Measurements from ENCODE around the gene MYMK.

DNA sequence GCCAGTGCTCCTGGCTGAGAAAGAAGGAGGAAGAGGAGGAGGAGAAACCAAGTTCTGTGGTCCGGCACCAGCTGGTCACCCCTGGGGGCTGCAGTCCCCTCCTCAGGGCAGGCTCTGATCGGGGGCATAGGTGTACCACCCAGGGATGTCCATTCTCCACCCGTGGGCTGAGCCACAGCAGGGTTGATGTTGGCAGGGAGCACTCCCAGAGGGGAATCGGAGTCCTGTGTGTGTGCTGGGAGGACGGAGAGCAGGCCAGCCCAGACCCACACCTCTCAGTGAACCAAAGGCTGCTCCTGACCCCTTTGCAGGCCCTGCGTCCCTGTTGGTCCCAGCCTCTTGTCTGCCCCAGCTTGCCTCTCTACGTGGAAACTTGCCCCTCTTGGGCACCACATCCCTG, 5.1 kb upstream of the MYMK start:
- TF ChIP-seq, protein P1, sequence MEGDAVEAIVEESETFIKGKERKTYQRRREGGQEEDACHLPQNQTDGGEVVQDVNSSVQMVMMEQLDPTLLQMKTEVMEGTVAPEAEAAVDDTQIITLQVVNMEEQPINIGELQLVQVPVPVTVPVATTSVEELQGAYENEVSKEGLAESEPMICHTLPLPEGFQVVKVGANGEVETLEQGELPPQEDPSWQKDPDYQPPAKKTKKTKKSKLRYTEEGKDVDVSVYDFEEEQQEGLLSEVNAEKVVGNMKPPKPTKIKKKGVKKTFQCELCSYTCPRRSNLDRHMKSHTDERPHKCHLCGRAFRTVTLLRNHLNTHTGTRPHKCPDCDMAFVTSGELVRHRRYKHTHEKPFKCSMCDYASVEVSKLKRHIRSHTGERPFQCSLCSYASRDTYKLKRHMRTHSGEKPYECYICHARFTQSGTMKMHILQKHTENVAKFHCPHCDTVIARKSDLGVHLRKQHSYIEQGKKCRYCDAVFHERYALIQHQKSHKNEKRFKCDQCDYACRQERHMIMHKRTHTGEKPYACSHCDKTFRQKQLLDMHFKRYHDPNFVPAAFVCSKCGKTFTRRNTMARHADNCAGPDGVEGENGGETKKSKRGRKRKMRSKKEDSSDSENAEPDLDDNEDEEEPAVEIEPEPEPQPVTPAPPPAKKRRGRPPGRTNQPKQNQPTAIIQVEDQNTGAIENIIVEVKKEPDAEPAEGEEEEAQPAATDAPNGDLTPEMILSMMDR (IDR thresholded peaks at IDR 0.05), result no peak
- TF ChIP-seq POLR2A (IDR thresholded peaks at IDR 0.05), result no peak

Measured in esophagus squamous epithelium (tissue), 4 donors.